GM19043 (cell line): ENCODE measurements around the gene ZNF674.
"Not testable (repeated sequence)": the region's sequence is repeated elsewhere in the genome, so short reads cannot be mapped to it uniquely, and the experiment has no call there.

ENCODE experiments used
- ATAC-seq: cut with Tn5 transposase; IDR thresholded peaks from one replicate; pipeline ENCODE4 v1.9.1; 2021; ENCODE audit warnings: low read depth; ENCODE audit not compliant: unreplicated experiment

The ZNF674 gene

DNA sequence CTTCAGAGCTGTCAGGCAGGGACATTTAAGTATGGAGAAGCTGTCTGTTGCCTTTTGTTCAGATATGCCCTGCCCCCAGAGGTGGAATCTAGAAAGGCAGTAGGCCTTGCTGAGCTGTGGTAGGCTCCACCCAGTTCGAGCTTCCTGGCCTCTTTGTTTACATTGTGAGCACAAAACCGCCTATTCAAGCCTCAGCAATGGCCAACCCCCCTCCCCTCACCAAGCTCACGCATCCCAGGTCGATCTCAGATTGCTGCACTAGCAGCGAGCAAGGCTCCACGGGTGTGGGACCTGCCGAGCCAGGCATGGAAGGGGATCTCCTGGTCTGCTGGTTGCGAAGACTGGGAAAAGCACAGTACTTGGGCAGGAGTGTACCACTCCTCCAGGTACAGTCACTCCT, 59.3 kb downstream of the ZNF674 start:
- no peak for ATAC-seq

DNA sequence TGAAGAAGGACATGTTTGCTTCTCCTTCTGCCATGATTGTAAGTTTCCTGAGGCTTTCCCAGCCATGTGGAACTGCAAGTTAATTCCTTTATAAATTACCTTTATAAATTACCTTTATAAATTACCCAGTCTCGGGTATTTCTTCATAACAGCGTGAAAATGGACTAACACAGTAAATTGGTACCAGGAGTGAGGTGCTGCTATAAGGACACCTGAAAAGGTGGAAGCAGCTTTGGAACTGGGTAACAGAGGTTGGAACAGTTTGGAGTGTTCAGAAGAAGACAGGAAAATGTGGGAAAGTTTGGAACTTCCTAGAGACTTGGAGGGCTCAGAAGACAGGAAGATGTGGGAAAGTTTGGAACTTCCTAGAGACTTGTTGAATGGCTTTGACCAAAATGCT, 66.6 kb downstream of the ZNF674 start:
- not testable (repeated sequence) for ATAC-seq

DNA sequence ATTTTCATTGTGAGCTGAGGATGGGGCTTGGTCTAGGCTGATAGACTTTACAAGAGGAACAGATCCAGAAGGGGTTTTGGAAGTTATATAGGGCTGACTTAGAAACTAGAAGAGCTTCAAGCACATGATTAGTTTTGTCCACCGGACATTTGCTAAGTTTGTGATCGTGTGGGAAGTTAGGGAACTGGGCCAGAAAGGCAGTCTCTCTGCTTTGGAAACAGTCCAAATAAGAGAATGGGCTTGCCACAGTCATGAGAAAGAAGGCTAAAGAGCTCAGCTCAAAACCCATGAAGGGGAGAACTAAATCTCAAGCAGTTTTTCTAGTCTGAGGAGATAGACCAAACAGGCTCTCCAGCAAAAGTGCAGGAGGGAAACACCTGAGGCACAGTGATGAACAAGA, 67.8 kb downstream of the ZNF674 start:
- no peak for ATAC-seq

DNA sequence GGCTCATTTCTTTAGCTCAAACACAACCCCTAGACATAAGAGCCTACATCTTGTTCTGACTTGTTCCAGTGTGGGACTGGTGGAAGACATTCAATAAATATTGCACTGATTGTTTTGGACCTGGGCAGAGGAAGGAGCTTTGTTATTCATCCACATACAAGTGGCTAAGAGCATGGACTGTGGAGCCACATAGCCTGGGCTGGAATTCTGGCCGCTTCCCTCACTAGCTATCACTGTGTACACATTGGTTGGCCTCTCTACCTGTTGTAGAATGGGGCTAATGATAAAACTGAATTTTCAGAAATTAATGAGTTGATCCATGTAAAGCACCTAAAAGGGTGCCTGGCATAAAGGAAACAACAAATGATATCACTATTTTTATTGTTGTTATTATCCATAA, 80.0 kb downstream of the ZNF674 start:
- no peak for ATAC-seq

DNA sequence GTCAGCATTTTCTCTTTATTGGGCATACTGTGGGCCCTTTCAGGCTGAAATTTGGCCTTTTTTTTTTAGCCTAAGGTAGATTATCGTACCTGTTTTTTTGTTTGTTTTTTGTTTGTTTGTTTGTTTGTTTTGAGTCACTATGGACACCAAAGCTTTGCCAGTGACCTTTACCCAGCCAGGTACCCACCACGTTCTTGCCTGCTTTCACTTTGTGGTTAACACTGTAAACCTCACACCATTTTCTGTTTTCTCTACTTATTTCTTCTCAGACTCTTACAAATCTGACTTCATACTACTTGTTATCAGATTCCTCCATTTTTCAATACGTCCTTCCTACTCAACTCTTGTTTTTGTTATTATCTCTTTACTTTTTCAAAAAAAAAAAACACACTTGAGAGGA, 81.5 kb downstream of the ZNF674 start:
- no peak for ATAC-seq

DNA sequence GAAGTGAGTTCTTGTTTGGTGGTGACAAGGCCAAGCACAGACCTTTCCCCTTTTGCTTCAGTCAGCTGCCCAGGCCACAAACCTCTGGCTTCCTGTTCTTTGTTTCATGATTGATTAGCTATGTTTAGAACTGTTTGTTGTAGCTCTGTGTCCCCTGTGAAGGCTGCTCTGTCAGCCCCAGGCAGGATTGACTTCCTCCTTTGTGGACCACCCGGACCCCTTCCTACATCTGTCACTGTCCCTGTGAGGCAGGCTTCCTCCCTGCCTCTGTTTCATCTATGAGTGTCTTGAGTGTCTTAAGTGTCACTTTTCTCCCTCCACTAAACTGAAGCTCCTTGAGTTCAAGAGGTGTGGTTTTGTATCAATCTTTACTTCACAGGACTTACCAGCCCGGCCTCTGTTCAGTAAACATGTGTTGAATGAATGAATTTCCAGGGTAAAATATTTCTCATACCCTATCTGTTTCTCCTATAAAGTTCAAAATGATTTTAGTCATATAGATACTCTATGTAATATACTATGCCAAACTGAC, 83.5 kb downstream of the ZNF674 start:
- peak; percentile 92 for ATAC-seq

DNA sequence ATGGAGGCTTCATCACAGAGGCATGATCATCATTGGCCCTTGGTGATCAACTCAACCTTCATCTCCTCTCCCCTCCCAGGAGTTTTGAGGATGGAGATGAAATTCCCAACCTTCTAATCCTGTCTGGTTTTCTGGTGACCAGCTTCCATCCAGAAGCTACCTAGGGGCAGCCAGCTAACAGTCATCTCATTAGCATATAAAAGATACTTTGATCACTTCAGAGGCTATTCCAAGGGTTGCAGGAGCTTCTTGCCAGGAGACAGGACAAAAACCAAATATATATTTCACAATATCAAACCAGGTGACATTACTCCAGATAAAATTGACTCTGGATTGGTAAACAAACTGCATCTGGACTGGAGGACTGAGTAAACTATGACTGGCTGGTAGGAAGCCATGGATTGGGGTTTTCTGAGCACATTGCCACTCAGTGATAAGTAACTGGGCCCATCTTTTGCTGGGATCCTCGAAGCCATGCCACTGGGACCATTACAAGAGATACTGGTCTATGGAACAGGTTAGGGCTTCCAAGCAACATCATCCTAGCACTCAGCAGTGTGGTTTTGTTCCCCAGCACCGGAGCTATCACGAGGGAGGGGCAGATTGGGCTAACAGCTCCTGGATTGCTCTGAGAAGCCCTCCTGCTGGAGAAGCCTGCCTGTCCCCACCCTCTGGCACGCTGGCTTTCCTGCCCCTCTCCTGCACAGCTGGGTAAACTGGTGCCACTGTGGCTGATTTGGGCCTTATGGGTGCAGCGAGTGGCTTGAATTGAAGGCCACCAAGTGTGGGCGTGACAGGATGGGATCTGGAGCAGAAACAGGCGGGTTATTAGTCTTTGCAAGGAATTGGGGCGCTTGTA, 84.2 kb downstream of the ZNF674 start:
- ATAC-seq = peak; percentile 17

DNA sequence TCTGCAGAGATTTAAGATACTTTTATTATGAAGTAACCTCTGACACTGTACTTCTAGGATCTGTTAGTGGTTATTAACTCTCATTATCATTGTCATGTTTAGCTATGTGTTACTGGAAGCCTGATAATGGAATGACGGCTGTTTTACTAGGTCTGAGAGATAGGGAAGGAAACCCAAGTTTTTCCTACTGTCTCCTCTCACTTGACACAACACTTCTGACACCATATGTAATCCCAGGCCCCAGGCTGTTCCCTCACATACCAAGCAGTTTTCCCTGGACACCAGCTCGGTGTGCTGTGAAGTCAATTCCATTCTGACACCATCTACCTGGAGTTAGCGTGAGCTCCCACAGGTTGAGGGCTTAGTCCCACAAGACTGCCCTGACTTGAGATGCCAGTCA, 85.6 kb downstream of the ZNF674 start:
- no peak for ATAC-seq

DNA sequence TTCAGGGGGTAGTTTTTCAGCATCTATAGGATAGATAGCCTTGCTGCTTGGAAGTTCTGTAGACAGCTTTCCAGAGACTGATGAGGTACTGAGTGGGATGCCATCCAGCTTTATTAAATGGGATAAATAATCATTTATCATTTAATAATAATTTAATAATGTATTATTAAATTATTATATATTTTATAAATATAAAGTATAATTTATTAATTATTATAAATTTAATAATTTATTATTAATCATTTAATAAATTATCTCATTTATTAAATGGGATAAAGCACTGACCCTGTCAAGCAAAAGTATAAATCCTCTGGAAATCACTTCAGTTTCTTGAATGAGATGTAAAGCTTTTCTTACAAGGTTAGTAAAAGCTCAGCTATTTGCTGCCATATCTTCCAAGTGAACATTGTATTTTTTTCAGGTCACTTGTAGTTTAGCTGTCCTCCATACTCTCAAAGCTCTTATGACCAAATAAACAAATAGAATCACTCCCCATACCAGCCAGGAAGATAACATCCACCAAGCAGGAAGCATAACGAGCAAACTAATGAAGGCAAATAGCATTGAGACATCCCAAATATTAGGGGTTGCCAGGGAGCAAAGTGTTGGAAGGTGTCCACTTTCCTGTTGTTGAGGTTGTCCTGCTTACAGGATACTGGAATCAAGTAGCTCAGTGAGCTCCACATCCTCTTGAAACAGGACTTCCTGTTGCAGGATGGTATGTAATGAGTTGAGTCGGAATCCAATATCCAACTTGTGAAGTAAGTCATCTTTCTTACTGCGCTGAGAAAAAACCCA, 88.9 kb downstream of the ZNF674 start:
- no peak for ATAC-seq
